Measurements from ENCODE around the gene CAMKK2.
"Not testable (repeated sequence)": the region's sequence is repeated elsewhere in the genome, so short reads cannot be mapped to it uniquely, and the experiment has no call there.

Gene CAMKK2

DNA sequence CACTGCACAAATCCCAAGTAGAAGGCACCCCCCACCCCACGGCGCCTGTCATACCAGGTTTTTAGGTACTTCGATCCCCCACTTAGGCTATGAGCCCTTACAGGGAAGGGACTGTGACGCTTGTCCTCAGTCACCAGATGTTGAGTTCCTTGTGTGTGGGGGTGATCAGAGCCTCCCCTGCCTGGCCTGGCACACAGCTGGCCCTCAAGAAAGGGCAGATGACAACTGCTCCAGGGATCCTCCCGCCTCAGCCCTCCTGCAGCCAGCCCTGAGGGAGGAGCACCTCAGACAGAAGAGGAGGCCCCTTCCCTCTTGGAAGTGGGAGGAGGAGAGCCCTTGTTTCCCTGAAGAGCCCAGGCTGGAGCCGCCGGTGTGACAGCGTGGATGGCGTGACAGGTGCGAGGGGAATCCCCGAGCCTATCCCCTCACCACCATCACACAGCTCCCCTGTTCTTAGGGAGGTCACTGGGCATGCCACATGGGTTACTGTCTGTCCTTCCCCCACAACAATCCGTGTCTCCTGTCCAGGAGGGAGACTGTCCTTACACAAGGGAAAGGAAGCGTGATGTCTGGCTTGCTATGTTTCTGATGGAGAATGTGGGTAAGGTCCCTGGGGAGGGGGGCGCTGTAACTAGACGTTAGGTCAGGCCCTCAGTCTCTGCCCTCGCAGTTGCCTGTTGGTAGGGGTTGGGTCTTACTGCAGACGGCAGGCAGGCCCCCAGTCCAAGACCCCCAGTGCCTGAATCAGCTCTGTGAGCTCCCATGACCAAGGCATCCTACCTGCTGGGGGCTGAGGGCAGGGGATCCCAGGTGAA lies 55.1 kb downstream of the CAMKK2 start:
- no peak for DNase-seq

- DNase-seq = no peak
Measured at GRCh38 chr12:121240484-121241101, 55.9 kb downstream of the CAMKK2 start.

DNA sequence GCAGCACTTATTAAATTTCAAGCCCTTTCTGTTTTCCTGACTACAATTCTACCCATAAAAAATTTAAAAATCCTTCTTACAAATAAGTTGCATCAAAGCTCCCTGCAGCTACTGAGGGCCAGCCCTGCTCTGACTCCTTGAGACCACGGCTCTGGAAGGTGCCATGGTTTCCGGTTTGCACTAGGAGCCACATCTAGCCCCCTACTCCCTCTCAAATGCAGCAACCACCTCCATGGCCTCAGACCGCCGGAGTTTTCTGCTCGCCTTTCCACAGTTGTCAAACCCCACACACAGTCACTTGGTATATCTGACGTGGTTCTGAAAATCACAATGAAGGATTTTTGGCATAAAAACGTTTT lies 56.5 kb downstream of the CAMKK2 start:
- DNase-seq = no peak

DNA sequence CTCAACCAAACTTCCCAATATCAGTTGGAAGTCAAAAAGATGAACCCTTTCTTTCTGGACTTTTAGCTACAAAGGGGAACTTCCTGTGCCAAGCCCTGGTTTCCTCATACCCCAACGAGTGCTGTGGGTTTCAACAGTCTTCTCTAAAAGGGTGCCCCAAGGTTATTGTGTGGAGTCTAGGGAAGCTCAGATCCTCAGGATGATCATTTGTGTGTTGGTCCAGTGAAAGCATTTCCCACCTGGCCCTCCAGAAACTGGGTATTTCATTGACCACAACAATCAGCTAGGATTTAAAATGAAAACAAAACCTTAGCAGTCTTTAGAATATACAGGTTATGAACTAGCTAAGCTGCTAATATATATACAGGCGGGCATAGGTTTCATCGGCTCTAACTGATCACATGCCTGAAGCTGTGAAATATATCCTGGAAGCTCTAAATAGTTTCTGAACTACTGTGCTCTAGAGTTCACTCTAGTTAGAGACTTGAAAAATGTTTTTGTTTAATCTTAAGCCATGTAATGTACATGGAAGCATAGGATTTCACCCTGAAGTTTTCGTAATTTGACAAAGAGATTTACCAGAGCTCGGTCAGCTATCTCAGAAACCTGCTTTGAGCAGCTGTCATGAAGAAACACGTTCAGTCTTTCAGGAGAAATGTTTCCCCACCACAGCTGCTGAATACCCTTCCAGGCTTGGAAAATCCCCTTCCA lies 57.0 kb downstream of the CAMKK2 start:
- no peak for DNase-seq

DNA sequence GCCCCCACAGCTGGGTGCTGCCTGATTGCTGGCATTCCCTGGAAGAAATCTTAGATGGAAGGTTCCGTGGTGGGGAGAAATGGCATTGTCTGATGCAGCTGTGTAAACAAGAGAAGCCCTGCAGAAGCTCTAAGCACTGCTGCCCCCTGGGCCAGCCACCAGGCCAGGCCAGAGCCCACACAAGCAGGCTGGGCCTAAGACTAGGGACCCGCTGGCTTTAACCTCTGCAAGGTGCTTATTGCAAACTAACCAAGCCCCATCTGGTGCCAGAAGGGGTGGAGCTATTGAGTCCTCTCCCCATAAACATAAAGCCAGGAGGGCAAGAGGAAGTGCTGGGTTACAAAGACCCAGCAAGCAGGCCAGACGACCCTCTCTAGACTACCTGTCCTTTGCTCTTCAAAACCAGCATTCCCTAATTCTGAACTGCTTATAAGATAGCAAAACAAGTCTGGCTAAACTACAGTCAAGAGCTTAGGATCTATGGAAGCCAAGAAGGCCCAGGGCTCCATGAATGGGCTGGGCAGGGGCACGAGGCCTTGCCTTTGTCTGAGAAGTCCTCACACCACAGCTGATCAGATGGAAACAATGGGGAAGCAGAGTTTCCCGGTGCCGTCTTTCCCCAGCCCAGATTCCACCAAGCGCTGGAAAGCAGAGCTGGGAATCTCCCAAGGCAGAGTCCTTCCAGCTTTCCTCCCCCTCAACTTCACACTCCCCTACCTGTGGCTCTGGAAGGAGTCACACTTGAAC lies 57.7 kb downstream of the CAMKK2 start:
- DNase-seq = no peak

DNA sequence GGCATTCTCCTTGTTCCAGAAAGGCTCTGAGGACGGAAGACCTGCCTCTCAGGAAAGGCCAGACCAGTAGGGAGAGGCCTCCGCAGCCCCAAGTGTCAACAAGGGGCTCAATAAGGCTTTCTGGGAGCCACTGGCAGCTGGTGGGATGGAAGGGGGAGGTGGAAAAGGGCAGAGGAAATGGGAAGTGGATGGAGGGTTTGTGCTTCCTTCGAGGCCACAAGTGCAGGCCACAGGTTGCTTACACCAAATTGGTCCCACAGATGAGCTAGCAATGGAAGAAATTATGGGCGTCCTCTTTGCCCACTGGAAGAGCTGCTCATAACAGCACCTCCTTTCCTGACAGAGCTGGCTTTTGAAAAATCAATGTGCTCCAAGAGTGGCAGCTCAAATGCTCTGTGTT lies 58.4 kb downstream of the CAMKK2 start:
- no peak for DNase-seq

DNA sequence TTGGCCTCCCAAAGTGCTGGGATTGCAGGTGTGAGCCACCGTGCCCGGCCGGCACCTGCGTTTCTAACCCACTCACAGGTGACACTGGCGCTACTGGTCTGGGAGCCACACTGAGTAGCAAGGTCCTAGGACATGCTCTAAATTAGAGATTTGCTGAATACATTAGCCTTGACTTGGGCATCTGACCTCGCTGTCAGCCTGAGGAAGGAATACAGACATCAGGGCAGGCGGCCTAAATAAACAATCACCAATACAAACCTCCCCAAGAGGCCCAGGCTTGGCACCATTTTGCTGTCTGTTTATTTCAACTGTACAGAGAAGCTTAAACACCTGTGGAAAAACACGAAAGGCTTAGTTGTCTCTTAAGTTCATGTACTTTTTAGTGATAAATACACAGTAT lies 59.1 kb downstream of the CAMKK2 start:
- no peak for DNase-seq

DNA sequence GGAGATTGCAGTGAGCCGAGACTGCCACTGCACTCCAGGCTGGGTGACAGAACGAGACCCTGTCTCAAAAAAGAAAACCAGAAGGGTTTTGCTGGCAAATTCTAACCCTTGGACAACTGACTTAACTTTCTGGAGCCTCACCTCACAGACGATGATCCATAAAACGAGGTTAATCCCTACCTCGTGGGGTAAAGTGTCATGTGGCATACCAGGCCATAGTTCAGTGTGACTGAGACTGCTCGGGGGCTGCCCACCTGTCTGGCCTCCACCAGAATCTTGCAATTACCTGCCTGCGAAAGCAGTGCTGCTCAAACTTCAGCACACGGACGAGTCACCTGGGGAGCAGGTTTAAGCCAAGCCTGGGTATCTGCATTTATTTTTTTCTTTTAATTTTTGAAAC lies 59.7 kb downstream of the CAMKK2 start:
- no peak for DNase-seq

DNA sequence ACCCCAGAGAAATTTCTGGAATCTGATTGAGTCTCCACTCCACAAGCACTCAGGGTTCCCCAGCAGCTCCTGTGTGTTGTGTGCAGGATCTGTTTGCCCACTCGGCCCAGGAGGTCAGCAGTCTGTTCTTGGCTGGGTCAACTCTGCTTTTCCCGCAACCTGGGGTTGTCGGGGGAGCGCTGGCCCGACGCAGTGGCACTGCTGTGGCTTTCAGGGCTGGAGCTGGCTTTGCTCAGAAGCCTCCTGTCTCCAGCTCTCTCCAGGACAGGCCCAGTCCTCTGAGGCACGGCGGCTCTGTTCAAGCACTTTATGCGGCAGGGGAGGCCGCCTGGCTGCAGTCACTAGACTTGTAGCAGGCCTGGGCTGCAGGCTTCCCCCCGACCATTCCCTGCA lies 62.9 kb downstream of the CAMKK2 start:
- no peak for DNase-seq

DNA sequence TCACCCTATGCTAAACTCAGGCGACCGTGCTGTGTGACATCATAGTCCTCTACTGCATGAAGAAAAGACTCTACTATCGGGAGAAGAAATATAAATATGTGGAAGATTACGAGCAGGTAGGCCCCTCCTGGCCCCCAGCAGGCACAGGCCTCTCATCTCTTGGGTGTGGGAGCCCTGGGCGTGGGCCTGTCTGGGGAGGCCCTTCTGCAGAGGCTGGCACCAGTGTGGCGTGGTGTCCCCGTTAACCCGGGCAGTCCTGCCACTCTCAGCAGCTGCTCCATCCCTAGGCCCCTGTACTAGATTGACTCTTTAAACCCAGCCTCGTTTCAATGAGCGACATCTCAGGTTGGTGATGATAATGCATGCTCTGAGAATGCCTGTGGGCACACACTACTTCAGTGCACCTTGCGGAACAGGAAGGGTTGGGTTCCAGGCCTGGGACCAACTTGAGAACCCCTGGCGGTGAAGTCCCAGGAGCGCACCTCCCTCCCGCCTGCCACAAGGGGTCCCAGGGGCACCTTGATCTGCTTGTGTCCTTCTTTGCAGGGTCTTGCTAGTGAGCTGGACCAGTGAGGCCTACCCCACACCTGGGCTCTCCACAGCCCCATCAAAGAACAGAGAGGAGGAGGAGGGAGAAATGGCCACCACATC lies 63.4 kb downstream of the CAMKK2 start:
- DNase-seq = no peak

DNA sequence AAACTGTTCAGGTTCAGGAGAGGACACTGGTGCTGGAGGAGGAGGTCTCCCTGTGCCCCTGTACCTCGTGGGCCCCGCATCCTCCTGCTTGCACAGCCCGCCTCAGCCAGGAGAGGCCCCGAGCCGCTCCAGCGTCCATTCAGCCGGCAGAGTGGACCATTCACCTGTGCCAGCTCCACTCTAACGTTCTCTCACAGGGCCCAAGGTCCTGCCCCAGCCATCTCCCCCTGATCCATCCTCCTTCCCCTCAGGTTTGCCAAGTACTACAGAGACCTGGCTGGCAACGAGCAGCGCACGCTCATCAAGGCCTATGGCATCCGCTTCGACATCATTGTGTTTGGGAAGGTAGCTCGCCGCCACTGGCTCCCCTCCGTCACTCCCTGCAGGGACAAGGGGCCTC lies 64.3 kb downstream of the CAMKK2 start:
- no peak for DNase-seq

- DNase-seq = no peak
Measured at GRCh38 chr12:121230538-121230907, 66.0 kb downstream of the CAMKK2 start.

- not testable (repeated sequence) for DNase-seq
Measured at GRCh38 chr12:121229826-121230537, 66.5 kb downstream of the CAMKK2 start.

- no peak for DNase-seq
Measured at GRCh38 chr12:121228919-121229665, 67.4 kb downstream of the CAMKK2 start.

GRCh38 chr12:121227294-121227693 lies 69.2 kb downstream of the CAMKK2 start:
- DNase-seq = no peak

DNA sequence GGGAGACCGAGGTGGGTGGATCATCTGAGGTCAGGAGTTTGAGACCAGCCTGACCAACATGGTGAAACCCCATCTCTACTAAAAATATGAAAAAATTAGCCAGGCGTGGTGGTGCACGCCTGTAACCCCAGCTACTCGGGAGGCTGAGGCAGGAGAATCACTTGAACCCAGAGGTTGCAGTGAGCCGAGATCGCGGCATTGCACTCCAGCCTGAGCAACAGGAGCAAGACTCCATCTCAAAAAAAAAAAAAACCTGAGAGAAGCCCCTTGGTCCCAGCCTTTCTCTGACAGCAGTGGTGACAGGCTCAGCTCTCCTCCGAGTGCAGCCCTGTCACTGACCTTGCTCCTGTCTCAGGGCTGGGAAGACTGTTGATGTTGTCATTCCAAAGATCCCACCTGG lies 69.6 kb downstream of the CAMKK2 start:
- not testable (repeated sequence) for DNase-seq

DNA sequence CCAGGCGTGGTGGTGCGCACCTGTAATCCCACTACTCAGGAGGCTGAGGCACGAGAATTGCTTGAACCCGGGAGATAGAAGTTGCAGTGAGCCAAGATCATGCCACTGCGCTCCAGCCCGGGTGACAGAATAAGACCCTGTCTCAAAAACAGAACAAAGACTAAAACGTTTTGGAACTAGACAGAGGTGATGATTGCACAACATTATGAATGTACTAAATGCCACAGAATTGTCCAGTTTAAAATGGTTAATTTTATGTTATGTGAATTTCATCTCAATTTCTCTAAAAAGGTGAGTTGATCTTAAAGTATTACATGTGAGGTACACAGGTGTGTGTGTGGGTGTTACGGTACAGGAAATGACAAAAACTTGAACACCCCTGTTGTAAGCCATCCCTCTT lies 70.1 kb downstream of the CAMKK2 start:
- no peak for DNase-seq

GRCh38 chr12:121224591-121224990 lies 71.9 kb downstream of the CAMKK2 start:
- DNase-seq = no peak

- DNase-seq = no peak
Measured at GRCh38 chr12:121223292-121224285, 72.9 kb downstream of the CAMKK2 start.

DNA sequence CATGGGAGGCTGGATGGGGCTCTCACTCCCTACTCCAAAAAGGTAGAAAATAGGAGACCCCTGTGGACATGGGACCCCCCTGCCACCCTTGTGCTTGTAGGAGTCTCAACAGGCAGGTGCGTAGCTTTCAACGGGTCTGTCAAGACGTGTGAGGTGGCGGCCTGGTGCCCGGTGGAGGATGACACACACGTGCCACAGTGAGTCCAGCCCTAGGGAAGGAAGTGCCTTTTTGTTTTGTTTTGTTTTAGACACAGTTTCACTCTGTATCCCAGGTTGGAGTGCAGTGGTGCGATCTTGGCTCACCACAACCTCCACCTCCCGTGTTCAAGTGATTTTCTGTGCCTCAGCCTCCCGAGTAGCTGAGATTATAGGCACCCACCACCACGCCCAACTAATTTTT lies 73.7 kb downstream of the CAMKK2 start:
- no peak for DNase-seq

All from NCI-H446 treated with DMSO at 0.1 percent for 48 hours (cell line).